UCSD-AML1 (cell line): ENCODE results near the gene PON3.
"Not testable (repeated sequence)": the region's sequence is repeated elsewhere in the genome, so short reads cannot be mapped to it uniquely, and the experiment has no call there.

ENCODE experiments used
- DNase-seq: peaks from one replicate; lab custom pipeline; 2025; ENCODE audit not compliant: unreplicated experiment; lab: John Stamatoyannopoulos, UW

The PON3 gene

DNA sequence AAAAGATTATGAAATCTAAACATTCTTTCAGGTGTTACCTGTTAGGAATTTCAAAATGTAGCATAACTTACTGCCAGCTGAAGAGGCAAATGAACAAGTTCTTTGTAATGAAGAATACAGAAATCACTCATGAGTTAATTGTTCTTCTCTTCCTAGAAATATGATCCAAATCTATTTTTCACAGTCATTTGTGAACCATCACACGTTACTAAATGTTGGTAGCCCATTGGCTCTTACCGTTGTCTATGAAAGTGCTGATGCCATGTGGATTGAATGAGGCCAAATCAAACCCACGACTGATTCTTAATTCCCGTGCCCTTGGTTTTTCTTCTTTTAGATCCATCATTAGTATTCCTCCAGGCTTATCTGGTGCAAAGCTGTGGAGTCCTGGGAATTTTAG lies 15.9 kb upstream of the PON3 start:
- no peak for DNase-seq

DNA sequence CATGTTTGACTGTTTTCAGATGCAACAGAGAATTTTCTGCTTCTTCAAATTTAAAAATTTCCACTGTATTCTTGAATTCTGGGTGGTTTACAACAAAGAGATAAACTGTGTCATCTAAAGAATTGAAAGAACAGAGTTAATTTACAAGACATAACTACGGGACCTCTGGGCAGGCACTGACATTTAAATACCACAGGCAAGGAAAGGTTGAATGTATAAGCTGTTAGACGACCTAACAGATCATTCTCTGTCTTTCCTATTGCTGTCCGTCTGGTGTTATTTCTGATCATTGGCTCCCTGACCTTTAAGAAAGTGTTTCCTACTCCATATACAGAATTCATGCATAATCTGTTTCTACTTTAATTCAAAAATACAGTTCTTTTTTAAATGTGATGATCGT lies 15.5 kb upstream of the PON3 start:
- DNase-seq: no peak

DNA sequence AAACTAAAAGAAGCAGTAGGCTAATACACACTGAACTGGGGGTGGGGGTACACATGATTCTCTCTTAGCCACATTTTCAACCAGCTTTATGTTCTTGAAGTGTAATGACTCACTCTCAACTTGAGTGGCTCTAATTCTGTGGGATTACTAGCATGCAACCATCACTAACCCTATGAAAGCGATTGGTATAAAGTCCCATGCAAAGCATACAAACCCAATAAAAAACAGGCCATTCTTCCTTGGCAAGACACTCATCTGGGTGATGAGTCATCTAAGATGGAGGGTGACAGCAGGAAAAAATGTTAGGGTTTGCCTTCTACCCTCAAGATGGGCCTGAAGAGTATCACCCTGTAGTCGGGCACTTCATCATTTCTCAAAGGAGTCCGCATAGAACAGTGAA lies 14.9 kb upstream of the PON3 start:
- no peak for DNase-seq

DNA sequence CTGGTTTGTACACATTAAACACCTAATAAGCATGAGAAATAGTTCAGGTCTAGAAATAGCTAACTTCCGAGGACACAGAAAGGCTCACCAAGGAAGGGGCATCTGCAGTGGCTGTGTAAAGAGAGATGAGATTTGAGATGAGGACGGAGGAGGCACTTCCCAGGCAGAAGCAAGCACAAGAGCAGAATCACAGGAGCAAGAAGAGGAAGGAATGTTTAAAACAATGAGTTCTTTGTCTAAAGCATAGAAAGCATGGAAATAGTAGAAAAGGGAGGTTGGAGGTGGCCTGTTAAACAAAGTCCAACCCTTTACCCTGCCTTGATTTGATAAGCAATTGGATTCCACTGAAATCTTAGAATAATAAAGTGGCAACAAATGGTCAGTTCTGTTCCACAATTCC lies 11.6 kb upstream of the PON3 start:
- DNase-seq: no peak

DNA sequence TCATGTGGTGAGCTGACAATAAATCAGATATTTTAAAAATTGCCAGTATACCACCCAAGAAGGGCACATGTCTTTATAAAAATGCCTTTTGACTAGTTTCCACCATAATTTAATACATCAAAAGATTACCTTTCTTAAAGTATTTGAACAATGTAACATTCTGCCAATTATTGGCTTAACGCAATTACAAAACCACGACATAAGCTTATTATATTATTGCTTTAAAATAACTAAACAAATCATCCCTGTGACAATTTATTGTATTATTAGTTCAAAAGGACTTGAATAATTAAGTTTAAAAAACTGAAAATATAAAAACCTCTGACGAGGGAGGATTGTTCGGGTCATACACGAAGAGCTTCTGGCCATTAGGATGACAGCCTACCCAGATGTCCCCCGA lies 9.6 kb upstream of the PON3 start:
- DNase-seq: no peak

DNA sequence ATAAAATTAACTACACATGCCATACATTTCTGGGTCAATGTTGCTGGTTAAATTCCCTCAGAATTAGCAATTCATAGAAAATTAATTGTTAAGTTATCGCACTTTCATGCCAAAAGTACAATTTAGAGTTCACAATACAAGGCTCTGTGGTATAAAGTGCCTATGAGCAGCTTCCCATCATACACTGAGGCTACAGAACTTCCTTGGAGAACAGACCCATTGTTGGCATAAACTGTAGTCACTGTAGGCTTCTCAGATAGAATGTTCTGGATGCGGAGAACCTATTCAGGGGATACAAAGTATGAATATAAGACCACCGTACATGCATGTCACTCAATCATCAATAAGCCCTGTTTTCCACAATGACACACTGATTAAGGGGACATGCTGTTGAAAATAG lies 9.0 kb upstream of the PON3 start:
- no peak for DNase-seq

DNA sequence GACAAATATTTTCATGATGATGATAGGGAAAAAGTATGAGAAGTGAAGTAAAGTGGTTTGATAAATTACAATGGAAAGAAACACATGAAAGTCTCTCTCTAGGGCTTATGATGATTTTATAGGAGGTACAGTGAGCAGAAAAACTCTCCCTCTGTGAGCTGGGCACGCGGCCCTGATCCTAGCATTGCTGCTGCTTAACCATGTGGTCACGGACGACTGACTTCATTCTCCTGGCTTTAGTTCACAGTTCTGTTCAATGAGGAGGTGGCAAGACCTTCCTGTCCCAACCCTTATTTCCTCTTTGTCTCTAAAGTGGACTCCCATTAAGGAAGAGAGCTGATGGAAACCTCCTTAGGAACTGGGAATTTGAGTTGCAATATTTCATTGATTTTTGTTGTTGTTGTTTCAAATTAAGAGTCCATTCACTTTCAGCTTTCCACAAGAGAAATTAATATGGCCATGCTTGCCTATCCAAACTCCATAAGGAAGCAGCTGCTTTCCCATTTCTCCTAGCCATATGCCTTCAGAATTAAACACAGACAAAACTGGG lies 8.2 kb upstream of the PON3 start:
- no peak for DNase-seq

DNA sequence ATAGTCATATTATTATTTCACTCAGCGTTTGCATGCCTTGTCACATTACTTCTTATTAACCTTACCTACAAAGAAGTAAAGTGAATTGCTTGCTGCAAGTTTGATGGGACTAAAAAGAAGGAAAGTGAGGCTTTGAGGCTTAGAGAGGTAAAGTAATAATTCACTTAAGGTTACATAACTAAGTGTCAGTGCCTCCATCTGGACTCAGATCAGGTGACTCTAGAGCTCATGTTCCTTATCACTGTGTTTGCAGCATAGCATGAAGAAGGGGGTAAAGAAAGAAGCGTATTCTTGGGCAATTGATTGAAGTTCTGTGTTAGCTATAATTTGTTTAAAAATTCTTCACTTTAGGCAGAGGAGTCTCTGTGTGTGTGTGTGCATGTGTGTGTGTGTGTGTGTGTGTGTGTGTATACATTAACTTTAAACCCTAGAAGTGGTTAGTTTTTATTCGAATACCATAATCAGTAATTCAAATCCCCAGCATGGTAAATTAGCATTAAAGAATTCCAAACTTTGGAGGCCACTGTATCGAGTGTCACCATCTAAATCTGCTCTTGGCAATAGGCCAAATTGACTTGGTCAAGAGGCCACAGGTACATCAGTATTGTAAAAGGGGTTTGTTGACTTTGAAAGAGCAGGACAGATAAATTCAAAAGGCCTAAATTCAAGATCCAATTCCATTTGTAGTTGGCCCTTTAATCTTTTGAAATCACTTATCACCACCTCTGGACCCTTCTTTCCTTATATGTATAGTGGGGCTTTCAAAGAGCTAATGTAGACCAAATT lies 2.2 kb upstream of the PON3 start:
- DNase-seq: no peak

DNA sequence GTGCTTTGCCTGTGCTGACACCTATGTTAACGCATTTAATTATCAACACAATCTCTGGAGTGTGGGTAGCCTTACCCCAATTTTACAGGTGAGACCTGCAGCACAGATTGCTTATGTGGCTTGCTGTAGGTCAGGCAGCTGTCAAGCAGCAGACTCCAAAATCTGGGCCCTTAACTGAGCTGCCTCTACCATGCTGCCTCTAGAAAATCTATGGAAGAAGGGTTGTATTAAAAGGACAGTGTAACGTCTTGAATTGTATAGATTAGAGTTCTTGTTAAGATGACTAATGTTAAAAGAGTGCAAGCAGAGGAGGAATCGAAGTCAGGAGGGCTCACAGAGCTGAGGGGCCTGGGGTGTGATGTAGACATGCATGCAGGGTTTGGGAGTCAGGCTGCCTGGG lies 1.2 kb upstream of the PON3 start:
- DNase-seq: no peak

DNA sequence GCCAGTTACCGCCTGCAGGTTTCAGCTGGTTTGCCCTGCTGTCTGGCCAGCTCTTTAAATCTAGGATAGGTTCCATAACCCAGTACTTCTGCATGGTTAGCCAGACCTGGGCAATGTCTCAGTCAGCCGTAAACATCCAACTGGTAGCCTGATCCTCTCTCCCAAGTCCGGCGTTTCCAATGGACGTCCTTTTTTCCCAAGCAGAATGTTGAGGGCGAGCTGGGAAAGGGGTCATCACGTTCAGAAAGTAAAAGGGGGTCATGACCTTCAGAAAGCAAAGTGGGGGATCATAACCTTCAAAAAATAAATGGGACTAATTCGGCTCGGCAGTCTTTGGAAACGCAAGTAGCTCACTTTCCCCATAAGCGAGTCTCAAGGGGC lies 430 bp downstream of the PON3 start:
- no peak for DNase-seq

DNA sequence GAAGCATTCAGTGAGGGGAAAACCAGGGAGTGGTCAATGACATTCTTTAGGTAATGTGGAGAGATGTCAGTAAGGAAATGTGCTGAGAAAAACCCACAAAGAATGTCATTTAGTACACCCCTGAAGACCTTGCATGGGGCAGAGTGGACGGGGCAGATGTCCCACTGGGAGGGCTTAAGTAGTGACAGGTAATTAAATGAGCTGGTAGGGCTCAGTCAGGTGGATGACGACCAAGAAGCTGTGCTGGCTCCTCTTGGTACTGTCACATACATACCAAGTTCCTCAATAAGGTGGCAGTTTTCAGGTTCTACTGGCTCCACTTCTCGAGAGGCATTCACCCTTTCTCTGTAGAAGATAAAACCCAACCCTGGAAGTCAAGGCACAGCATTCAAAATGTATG lies 1.8 kb downstream of the PON3 start:
- no peak for DNase-seq

DNA sequence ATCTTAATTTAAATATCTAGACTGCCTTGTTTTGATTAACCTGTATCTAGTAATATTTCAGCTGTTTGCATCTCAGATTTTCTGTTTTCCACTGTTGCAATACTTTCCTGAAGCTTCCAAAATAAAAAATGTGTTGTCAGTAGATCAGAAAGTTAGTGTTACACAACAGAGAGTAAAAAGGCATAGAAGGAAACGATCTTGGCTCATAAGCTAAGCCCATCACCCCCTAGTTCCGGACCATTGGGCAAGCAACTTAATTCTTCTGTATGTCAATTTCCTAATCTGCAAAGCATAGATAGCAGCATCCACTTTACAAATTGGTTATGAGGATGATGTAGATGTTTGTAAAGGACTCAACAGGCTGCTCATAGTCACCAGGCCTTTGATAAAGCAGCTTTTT lies 4.4 kb downstream of the PON3 start:
- DNase-seq: no peak

DNA sequence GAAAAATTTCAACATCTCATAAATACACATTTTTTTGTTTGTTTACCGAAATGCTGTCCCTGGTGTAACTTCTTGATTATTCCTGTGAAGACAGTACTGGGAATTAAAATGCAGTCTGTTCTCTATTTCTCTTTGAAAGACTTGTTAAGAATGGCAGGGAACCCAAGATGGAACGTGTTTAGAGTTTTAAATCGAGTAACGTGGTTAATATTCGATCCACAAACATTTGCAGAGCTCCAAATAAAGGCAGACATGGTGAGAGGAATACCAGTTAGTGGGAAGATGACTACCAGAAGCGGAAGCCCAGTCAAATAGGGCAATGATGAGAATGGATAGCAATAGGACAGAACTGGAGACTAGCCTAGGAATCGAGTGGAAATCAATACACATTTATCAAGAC lies 6.7 kb downstream of the PON3 start:
- no peak for DNase-seq

DNA sequence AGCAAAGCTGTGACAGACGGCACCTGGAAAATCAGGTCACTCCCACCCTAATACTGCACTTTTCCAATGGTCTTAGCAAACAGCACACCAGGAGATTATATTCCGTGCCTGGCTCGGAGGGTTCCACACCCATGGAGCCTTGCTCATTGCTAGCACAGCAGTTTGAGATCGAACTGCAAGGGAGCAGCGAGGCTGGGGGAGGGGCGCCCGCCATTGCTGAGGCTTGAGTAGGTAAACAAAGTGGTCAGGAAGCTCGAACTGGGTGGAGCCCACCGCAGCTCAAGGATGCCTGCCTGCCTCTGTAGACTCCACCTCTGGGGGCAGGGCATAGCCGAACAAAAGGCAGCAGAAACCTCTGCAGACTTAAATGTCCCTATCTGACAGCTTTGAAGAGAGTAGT lies 16.7 kb downstream of the PON3 start:
- DNase-seq: not testable (repeated sequence)

DNA sequence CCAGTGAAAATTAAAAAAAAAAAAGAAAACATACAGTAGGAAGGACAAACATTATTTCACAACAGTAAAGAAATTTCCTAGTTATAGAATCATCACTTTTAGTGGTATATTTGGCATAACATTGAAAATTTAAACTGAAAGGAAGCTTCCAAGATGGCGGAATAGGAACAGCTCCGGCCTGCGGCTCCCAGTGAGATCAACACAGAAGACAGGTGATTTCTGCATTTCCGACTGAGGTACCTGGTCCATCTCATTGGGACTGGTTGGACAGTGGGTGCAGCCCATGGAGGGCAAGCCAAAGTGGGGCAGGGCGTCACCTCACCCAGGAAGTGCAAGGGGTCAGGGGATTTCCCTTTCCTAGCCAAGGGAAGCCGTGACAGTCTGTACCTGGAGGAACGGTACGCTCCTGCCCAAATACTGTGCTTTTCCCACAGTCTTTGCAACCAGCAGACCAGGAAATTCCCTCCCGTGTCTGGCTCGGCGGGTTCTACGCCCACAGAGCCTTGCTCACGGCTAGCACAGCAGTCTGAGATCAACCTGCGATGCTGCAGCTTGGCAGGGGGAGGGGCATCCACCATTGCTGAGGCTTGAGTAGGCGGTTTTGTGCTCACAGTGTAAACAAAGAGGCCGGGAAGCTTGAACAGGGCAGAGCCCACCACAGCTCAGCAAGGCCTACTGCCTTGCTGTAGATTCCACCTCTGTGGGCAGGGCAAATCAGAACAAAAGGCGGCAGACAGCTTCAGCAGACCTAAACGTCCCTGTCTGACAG lies 19.4 kb downstream of the PON3 start:
- no peak for DNase-seq

DNA sequence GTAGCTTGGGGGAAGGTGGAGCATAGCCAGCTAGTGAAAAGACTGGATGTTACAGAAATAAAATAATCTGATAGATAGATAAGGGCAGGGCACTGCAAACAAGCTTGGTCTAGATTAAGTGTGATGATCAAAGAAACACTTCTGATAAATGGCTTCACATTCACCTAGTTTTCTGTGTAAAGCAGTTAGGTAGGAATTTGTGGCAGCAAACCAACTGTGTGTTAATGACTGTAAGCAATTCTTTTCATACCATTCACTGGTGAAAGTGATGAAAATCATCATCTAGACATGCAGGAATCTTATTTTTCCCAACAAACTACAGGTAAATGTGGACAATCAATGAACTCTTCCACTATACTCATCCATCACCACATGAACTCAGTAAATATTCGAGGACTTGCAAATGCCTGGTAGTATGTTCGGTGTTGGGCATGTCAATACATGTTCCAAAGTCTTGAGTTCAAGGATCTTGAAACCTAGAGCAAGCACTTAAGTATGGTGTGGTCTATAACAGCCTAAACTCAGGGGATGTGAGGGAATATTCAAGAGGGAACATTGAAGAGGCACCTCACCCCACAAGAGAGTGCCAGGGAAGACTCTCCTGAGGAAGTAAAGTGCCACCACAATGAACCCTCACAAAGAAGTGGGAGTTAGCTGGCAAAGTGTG lies 20.5 kb downstream of the PON3 start:
- no peak for DNase-seq

DNA sequence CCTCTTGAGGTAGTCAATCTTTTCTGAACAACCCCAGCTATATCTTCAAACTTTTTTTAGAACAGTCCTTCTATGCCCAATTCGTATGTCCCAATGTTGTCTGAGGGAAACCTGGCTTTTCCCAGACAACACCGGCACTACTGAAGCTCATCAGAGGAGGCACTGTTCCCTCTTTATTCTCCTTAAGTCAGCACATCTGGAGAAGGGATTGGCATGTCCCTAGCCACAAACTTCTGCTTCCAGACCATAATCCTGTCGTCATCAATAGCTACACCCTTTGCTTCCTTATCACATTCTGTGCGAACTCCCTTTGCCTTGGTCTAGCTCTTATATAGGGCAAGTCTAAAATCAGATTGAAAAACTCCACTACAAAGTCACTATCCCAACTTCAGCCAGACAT lies 22.9 kb downstream of the PON3 start:
- no peak for DNase-seq

DNA sequence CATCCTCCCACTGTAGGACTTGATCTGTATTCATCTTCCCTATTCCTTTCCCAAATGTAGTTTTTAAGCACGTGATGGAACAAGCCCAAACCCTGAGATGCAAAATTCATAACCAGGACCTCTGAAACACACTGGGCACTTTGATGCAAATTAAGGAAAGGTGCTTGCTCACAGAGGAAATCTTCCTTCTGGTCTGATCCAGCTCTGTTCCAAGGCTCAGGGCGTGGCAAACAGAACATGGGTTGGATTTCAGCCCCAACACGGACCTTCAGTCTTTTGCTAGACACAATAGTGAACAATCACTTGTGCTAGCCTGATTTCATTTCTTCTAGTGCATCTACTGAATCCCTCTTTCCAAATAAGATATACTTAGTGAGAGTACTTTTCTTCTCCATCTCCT lies 27.9 kb downstream of the PON3 start:
- DNase-seq: no peak

DNA sequence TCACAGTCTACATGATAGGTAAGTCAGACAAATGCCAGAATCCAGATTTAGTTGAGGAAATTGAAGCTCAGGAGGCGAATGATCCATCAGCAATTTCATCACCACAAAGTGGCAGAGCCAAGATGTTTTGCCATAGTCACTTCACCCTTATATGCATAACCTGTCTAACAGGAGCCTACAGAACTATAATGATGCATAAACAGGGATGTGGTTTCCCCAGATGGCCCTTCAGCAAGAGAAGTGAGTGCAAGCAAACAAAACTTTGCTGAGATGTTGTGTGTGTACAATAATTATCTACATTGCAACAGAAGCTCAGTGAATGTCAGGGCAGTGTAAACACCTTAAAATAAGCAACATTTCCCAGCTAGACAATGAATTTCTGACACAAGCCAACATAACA lies 28.6 kb downstream of the PON3 start:
- no peak for DNase-seq

DNA sequence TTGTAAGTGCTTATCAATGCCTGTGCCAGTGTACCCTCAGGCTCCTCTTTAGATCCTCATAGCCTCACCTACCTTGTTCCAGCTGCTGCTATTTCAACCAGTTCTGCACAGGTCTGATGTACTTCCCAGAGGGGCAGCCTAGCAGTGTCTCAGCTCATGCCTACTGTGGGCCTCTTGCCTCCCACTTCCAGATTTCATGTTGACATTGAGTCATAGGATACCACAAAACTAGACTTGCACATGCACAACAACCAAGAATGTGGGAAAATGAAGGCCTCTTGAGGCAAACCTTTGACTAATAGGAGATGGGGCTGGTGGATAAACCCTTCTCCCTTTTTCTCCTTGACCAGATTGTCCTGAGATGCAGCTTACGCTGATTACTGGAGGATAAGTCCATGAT lies 31.0 kb downstream of the PON3 start:
- no peak for DNase-seq

DNA sequence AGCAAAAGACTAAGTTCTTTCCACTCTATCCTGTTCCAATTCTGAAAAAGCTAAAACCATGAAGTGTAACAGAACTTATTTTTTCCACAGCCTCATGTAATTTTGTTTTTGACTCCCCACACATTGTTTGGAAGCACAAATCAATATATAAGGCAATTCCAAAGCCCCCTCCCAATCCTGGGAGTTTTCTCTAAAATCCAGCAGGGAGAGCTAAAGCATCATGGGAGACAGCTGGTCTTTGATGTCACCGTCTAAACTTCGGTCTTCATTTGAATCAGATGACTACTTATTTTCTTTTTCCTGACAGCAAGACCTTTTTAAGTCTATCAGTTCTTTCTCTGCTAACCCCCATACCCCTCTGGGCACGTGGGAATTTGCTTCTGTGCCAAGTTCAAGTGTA lies 38.6 kb downstream of the PON3 start:
- DNase-seq: no peak
